GM18508 (cell line): ENCODE data around the gene RMND5A.
"Not testable (repeated sequence)": the region's sequence is repeated elsewhere in the genome, so short reads cannot be mapped to it uniquely, and the experiment has no call there.

Source experiments
- ATAC-seq: cut with Tn5 transposase; IDR thresholded peaks from one replicate; pipeline ENCODE4 v1.9.1; 2021; ENCODE audit warnings: moderate number of reproducible peaks; ENCODE audit not compliant: insufficient read depth, unreplicated experiment

RMND5A gene

GRCh38 chr2:86708126-86708525 is 12.0 kb upstream of the RMND5A start:
- ATAC-seq: not testable (repeated sequence)

- ATAC-seq: not testable (repeated sequence)
Observed at GRCh38 chr2:86714579-86715173, 5.4 kb upstream of the RMND5A start.

GRCh38 chr2:86719263-86719636 is 841 bp upstream of the RMND5A start:
- not testable (repeated sequence) for ATAC-seq

GRCh38 chr2:86720540-86721320 is 639 bp downstream of the RMND5A start:
- peak; percentile 12 for ATAC-seq

GRCh38 chr2:86725706-86726105 is 5.6 kb downstream of the RMND5A start:
- not testable (repeated sequence) for ATAC-seq

GRCh38 chr2:86732040-86732525 is 12.0 kb downstream of the RMND5A start:
- not testable (repeated sequence) for ATAC-seq

GRCh38 chr2:86732837-86733236 is 12.7 kb downstream of the RMND5A start:
- not testable (repeated sequence) for ATAC-seq

GRCh38 chr2:86733528-86733927 is 13.4 kb downstream of the RMND5A start:
- not testable (repeated sequence) for ATAC-seq

- ATAC-seq: not testable (repeated sequence)
Observed at GRCh38 chr2:86734896-86735295, 14.8 kb downstream of the RMND5A start.

- ATAC-seq: not testable (repeated sequence)
Observed at GRCh38 chr2:86739485-86739884, 19.4 kb downstream of the RMND5A start.

- ATAC-seq: not testable (repeated sequence)
Observed at GRCh38 chr2:86739889-86740288, 19.8 kb downstream of the RMND5A start.

- not testable (repeated sequence) for ATAC-seq
Observed at GRCh38 chr2:86741889-86742498, 21.9 kb downstream of the RMND5A start.

GRCh38 chr2:86744152-86744551 is 24.1 kb downstream of the RMND5A start:
- ATAC-seq: no peak

- no peak for ATAC-seq
Observed at GRCh38 chr2:86746939-86747338, 26.8 kb downstream of the RMND5A start.

- ATAC-seq: no peak
Observed at GRCh38 chr2:86747711-86748639, 27.9 kb downstream of the RMND5A start.

GRCh38 chr2:86750240-86750839 is 30.2 kb downstream of the RMND5A start:
- ATAC-seq: no peak

- no peak for ATAC-seq
Observed at GRCh38 chr2:86751778-86752177, 31.7 kb downstream of the RMND5A start.

- ATAC-seq: no peak
Observed at GRCh38 chr2:86752934-86753333, 32.8 kb downstream of the RMND5A start.

GRCh38 chr2:86753606-86754005 is 33.5 kb downstream of the RMND5A start:
- ATAC-seq: no peak

GRCh38 chr2:86758405-86758804 is 38.3 kb downstream of the RMND5A start:
- ATAC-seq: no peak
